ENCODE results near the gene NPAS2.

DNA sequence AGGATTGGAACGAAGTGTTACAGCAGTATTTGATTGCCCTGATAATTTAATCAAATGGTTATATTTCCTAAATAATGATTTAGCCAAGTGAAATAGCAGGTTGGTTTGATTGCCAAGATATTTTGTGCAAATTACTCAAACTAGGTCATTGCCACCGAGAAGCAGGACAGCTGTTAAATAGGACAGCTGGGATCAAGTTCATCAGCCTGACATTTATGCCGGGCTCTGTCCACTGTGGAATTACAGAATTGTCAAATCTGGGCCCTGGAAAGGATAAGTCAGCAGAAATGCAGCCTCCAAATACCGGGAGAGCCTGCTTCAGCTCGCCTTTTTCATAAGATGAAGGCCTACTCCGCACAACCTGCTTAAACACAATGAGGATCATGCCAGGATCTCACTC lies 108.3 kb downstream of the NPAS2 start:
- TF ChIP-seq, protein P1, sequence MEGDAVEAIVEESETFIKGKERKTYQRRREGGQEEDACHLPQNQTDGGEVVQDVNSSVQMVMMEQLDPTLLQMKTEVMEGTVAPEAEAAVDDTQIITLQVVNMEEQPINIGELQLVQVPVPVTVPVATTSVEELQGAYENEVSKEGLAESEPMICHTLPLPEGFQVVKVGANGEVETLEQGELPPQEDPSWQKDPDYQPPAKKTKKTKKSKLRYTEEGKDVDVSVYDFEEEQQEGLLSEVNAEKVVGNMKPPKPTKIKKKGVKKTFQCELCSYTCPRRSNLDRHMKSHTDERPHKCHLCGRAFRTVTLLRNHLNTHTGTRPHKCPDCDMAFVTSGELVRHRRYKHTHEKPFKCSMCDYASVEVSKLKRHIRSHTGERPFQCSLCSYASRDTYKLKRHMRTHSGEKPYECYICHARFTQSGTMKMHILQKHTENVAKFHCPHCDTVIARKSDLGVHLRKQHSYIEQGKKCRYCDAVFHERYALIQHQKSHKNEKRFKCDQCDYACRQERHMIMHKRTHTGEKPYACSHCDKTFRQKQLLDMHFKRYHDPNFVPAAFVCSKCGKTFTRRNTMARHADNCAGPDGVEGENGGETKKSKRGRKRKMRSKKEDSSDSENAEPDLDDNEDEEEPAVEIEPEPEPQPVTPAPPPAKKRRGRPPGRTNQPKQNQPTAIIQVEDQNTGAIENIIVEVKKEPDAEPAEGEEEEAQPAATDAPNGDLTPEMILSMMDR (IDR thresholded peaks at IDR 0.05): no peak
- no peak for TF ChIP-seq POLR2A (IDR thresholded peaks at IDR 0.05)

Data from adrenal gland (tissue), 5 donors.